ENCODE data around the gene EME1. TPM values are rescaled to one million over a fixed set of nuclear protein-coding genes. Genes with fewer than 3 reads are reported as not detected.
A peak's percentile ranks its signal among the peaks of the same experiment; 100 is the strongest.
"Not testable (repeated sequence)": the region's sequence is repeated elsewhere in the genome, so short reads cannot be mapped to it uniquely, and the experiment has no call there.

EME1 gene
- total RNA-seq, 5 donors from 2014 or later (not counting 1 experiment from before 2014, with no cell fraction given): 0.75 to 2.1 (median 1.4) TPM

DNA sequence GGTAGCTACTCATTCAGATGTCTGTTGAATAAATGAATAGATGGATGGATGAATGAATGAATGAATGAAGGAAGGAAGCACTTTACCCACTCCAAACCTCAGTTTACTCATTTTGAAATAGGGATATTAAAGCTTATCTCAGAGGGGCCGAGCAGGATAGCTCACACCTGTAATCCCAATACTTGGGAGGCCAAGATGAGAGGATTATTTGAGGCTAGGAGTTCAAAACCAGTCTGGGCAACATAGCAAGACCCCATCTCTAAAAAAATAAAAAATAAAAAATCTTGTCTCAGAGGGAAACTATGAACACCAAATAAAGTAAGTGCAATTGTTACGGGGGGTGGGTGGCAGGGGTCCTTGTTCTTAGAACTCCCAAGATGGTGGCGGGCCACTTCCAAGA, 25.6 kb downstream of the EME1 start:
- H3K4me3 ChIP-seq (ENCODE audit: control insufficient read depth in 1 of 2, extremely low read depth in 1 of 2, low read length in 1 of 2); H3K27me3 ChIP-seq (replicated peaks in 1 of 2; ENCODE audit: control insufficient read depth in 2 of 2, extremely low read depth in 1 of 2, insufficient read depth in 2 of 2, low read length in 1 of 2); H3K27ac ChIP-seq (ENCODE audit: low read length); ATAC-seq (replicated peaks in 1 of 4); POLR2A ChIA-PET; H3K27me3 Mint-ChIP-seq; H3K9me3 Mint-ChIP-seq; H3K9me3 ChIP-seq; H3K36me3 Mint-ChIP-seq; DNase-seq; H3K27ac Mint-ChIP-seq: not testable (repeated sequence)
- Histone ChIP-seq H3K36me3 (ENCODE audit: control insufficient read depth in 2 of 2, extremely low read depth in 1 of 2, insufficient read depth in 1 of 2, low read length in 1 of 2) (peaks cover 0 to 14% of the 10 kb centered on the region in 2 donors), H3K4me1 (ENCODE audit: control insufficient read depth in 1 of 2, extremely low read depth in 1 of 2, insufficient read depth in 2 of 2, low read length in 2 of 2) (peaks cover 17 to 28% of the 10 kb centered on the region in 2 experiments)
- Mint-ChIP-seq H3K4me3 (peak overlapping the region in 2 of 3 donors; percentile 85 to 94), H3K4me1 (peaks cover 30 to 36% (median 35%) of the 10 kb centered on the region in 3 donors)
- CTCF ChIA-PET: interaction anchor here (0.5 to 3.2 kb wide), 8 partner anchors 18 to 250 kb away, joined by 3 to 36 read pairs (median 3); partner anchors contain the start of genes EME1 (in 1 of the 2) and MRPL27 (in 1 of the 2)
- WGBS (ENCODE audit: insufficient coverage): 100% methylated on average over 2 of the region's 3 CpGs

DNA sequence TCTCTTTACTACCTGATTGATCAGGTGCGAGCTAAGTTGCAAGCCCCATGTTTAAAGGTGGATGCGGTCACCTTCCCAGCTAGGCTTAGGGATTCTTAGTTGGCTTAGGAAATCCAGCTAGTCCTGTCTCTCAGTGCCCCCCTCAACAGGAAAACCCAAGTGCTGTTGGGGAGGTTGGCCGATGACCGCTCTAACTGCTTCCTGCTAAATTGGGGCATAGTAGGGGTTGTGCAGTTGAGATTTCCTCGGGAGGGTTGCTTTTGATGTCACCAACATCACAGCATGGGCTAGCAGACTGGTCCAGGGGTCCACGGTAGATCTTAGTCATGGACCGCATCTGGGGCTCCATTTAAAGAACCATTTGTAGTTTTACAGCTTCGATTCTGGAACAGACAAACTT, 26.6 kb downstream of the EME1 start:
- H3K27ac ChIP-seq (ENCODE audit: low read length): not testable (repeated sequence)
- POLR2A ChIA-PET: interaction anchor here in 1 of 2 donors (0.6 kb wide), 1 partner anchor 23 kb away, joined by 4 read pairs; no protein-coding TSS in a partner anchor
- WGBS (ENCODE audit: insufficient coverage): 67% methylated on average over 1 of the region's 8 CpGs

DNA sequence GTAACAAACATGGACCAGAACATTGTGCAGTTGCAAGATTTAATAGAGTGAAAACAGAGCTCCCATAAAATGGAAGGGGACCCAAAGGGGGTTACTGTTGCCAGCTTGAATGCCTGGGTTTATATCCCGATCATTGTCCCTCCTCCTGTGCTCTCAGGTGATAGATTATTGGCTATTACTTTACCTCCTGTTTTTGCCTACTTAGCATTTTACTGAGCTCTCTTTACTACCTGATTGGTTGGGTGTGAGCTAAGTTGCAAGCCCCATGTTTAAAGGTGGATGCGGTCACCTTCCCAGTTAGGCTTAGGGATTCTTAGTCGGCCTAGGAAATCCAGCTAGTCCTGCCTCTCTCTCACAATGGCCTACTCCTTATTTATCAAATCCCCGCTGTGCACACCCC, 32.3 kb downstream of the EME1 start:
- WGBS (ENCODE audit: insufficient coverage): 100% methylated on average over 1 of the region's 4 CpGs
- not testable (repeated sequence) for H3K9me3 ChIP-seq; DNase-seq; H3K4me1 Mint-ChIP-seq; H3K27ac Mint-ChIP-seq; H3K4me3 Mint-ChIP-seq; H3K27ac ChIP-seq (ENCODE audit: low read length); H3K36me3 ChIP-seq (ENCODE audit: control insufficient read depth in 2 of 2, extremely low read depth in 1 of 2, insufficient read depth in 1 of 2, low read length in 1 of 2); H3K4me3 ChIP-seq (ENCODE audit: control insufficient read depth in 1 of 2, extremely low read depth in 1 of 2, low read length in 1 of 2); H3K36me3 Mint-ChIP-seq; H3K4me1 ChIP-seq (ENCODE audit: control insufficient read depth in 1 of 2, extremely low read depth in 1 of 2, insufficient read depth in 2 of 2, low read length in 2 of 2); ATAC-seq (replicated peaks in 1 of 4); H3K9me3 Mint-ChIP-seq
- H3K27me3 ChIP-seq (replicated peaks in 1 of 2; ENCODE audit: control insufficient read depth in 2 of 2, extremely low read depth in 1 of 2, insufficient read depth in 2 of 2, low read length in 1 of 2): peaks cover 0 to 27% of the 10 kb centered on the region in 2 experiments
- H3K27me3 Mint-ChIP-seq: peaks cover 14 to 23% of the 10 kb centered on the region in 2 donors
- CTCF ChIA-PET: interaction anchor here in 1 of 2 donors (1.7 kb wide), 2 partner anchors 10 to 43 kb away, joined by 3 to 4 read pairs; no protein-coding TSS in a partner anchor
- POLR2A ChIA-PET: interaction anchor here in 1 of 2 donors (0.5 kb wide), 1 partner anchor 76 kb away, joined by 3 read pairs; no protein-coding TSS in a partner anchor

More for the DNA sequence above, 26.6 kb downstream of the EME1 start:
- H3K27ac Mint-ChIP-seq; H3K27me3 ChIP-seq (replicated peaks in 1 of 2; ENCODE audit: control insufficient read depth in 2 of 2, extremely low read depth in 1 of 2, insufficient read depth in 2 of 2, low read length in 1 of 2); H3K9me3 Mint-ChIP-seq; ATAC-seq (replicated peaks in 1 of 4); H3K36me3 Mint-ChIP-seq; H3K36me3 ChIP-seq (ENCODE audit: control insufficient read depth in 2 of 2, extremely low read depth in 1 of 2, insufficient read depth in 1 of 2, low read length in 1 of 2); H3K27me3 Mint-ChIP-seq; H3K4me3 ChIP-seq (ENCODE audit: control insufficient read depth in 1 of 2, extremely low read depth in 1 of 2, low read length in 1 of 2); H3K9me3 ChIP-seq; H3K4me3 Mint-ChIP-seq; DNase-seq: not testable (repeated sequence)
- peaks cover 17 to 28% of the 10 kb centered on the region in 2 experiments for H3K4me1 ChIP-seq (ENCODE audit: control insufficient read depth in 1 of 2, extremely low read depth in 1 of 2, insufficient read depth in 2 of 2, low read length in 2 of 2)
- peaks cover 25 to 28% (median 26%) of the 10 kb centered on the region in 3 donors for H3K4me1 Mint-ChIP-seq
- CTCF ChIA-PET: interaction anchor here in 1 of 2 donors (3.2 kb wide), 1 partner anchor 38 kb away, joined by 36 read pairs; no protein-coding TSS in a partner anchor

- no peaks in the 10 kb centered on the region for H3K4me1 Mint-ChIP-seq
- H3K27me3 Mint-ChIP-seq: peaks cover 14 to 23% of the 10 kb centered on the region in 2 donors
- no peaks in the 10 kb centered on the region for H3K9me3 Mint-ChIP-seq
- H3K27ac Mint-ChIP-seq: no peak overlapping the region
- POLR2A ChIA-PET: no interaction called here
- Histone ChIP-seq H3K4me1 (ENCODE audit: control insufficient read depth in 1 of 2, extremely low read depth in 1 of 2, insufficient read depth in 2 of 2, low read length in 2 of 2) (no peaks in the 10 kb centered on the region), H3K4me3 (ENCODE audit: control insufficient read depth in 1 of 2, extremely low read depth in 1 of 2, low read length in 1 of 2) (no peak overlapping the region), H3K36me3 (ENCODE audit: control insufficient read depth in 2 of 2, extremely low read depth in 1 of 2, insufficient read depth in 1 of 2, low read length in 1 of 2) (no peaks in the 10 kb centered on the region), H3K27me3 (replicated peaks in 1 of 2; ENCODE audit: control insufficient read depth in 2 of 2, extremely low read depth in 1 of 2, insufficient read depth in 2 of 2, low read length in 1 of 2) (peaks cover 0 to 27% of the 10 kb centered on the region in 2 experiments), H3K27ac (ENCODE audit: low read length) (no peak overlapping the region), H3K9me3 (no peaks in the 10 kb centered on the region)
- DNase-seq (no peak), ATAC-seq (replicated peaks in 1 of 4) (no peak)
- no peaks in the 10 kb centered on the region for H3K36me3 Mint-ChIP-seq
- no peak overlapping the region for H3K4me3 Mint-ChIP-seq
- 49% methylated on average over 2 of the region's 5 CpGs for WGBS (ENCODE audit: insufficient coverage)
- CTCF ChIA-PET: interaction anchor here in 1 of 2 donors (1.7 kb wide), 1 partner anchor 44 kb away, joined by 4 read pairs; no protein-coding TSS in a partner anchor
These were observed 33.5 kb downstream of the EME1 start for GRCh38 chr17:50406578-50406977.

- Histone ChIP-seq H3K9me3 (no peaks in the 10 kb centered on the region), H3K4me3 (ENCODE audit: control insufficient read depth in 1 of 2, extremely low read depth in 1 of 2, low read length in 1 of 2) (no peak overlapping the region), H3K4me1 (ENCODE audit: control insufficient read depth in 1 of 2, extremely low read depth in 1 of 2, insufficient read depth in 2 of 2, low read length in 2 of 2) (no peaks in the 10 kb centered on the region), H3K27ac (ENCODE audit: low read length) (no peak overlapping the region), H3K36me3 (ENCODE audit: control insufficient read depth in 2 of 2, extremely low read depth in 1 of 2, insufficient read depth in 1 of 2, low read length in 1 of 2) (no peaks in the 10 kb centered on the region), H3K27me3 (replicated peaks in 1 of 2; ENCODE audit: control insufficient read depth in 2 of 2, extremely low read depth in 1 of 2, insufficient read depth in 2 of 2, low read length in 1 of 2) (peaks cover 0 to 27% of the 10 kb centered on the region in 2 experiments)
- ChIA-PET POLR2A (interaction anchor here in 1 of 2 donors (0.7 kb wide), 1 partner anchor 19 kb away, joined by 3 read pairs; no protein-coding TSS in a partner anchor), CTCF (interaction anchor here in 1 of 2 donors (1.5 kb wide), 1 partner anchor 14 kb away, joined by 3 read pairs; no protein-coding TSS in a partner anchor)
- no peak for DNase-seq
- no peaks in the 10 kb centered on the region for H3K9me3 Mint-ChIP-seq
- no peak overlapping the region for H3K27ac Mint-ChIP-seq
- 85% methylated on average over 2 of the region's 4 CpGs for WGBS (ENCODE audit: insufficient coverage)
- H3K36me3 Mint-ChIP-seq: no peaks in the 10 kb centered on the region
- ATAC-seq (replicated peaks in 1 of 4): no peak
- H3K27me3 Mint-ChIP-seq: peaks cover 14 to 23% of the 10 kb centered on the region in 2 donors
- no peaks in the 10 kb centered on the region for H3K4me1 Mint-ChIP-seq
- no peak overlapping the region for H3K4me3 Mint-ChIP-seq
These were observed 34.9 kb downstream of the EME1 start for GRCh38 chr17:50407921-50408320.

DNA sequence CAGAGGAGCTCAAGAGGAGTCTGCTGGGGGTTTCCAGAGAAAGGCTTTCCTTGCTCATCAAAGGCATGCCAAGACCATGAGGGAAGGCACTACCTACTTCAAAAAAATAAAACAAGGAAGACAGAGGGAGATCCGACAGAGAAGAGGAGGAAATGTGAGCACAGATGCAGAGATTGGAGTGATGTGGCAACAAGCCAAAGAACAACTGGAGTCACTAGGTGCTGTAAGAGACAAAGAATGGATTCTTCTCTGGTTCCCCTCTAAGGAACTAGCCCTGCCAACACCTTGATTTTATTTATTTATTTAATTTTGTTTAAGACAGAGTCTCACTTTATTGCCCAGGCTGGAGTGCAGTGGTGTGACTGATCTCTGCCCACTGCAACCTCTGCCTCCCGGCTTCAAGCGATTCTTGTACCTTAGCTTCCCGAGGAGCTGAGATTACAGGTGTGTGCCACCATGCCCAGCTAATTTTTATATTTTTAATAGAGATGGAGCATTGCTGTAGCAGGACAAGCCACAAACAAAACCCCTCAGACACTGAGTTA, 39.2 kb downstream of the EME1 start:
- Mint-ChIP-seq H3K27me3 (peaks cover 0 to 2% of the 10 kb centered on the region in 2 donors), H3K36me3 (no peaks in the 10 kb centered on the region), H3K27ac (no peak overlapping the region), H3K4me1 (no peaks in the 10 kb centered on the region), H3K4me3 (no peak overlapping the region), H3K9me3 (no peaks in the 10 kb centered on the region)
- H3K4me3 ChIP-seq (ENCODE audit: control insufficient read depth in 1 of 2, extremely low read depth in 1 of 2, low read length in 1 of 2): no peak overlapping the region
- ATAC-seq (replicated peaks in 1 of 4) (no peak), DNase-seq (no peak)
- CTCF ChIA-PET: no interaction called here
- no peak overlapping the region for H3K27ac ChIP-seq (ENCODE audit: low read length)
- H3K27me3 ChIP-seq (replicated peaks in 1 of 2; ENCODE audit: control insufficient read depth in 2 of 2, extremely low read depth in 1 of 2, insufficient read depth in 2 of 2, low read length in 1 of 2): peaks cover 0 to 5% of the 10 kb centered on the region in 2 experiments
- WGBS (ENCODE audit: insufficient coverage): 80% methylated on average over 1 of the region's 4 CpGs
- H3K4me1 ChIP-seq (ENCODE audit: control insufficient read depth in 1 of 2, extremely low read depth in 1 of 2, insufficient read depth in 2 of 2, low read length in 2 of 2): no peaks in the 10 kb centered on the region
- no peaks in the 10 kb centered on the region for H3K9me3 ChIP-seq
- POLR2A ChIA-PET: no interaction called here
- H3K36me3 ChIP-seq (ENCODE audit: control insufficient read depth in 2 of 2, extremely low read depth in 1 of 2, insufficient read depth in 1 of 2, low read length in 1 of 2): no peaks in the 10 kb centered on the region
